Neural progenitor cell (in vitro differentiated cells): ENCODE results near the gene RGL4. TPM values are rescaled to one million over a fixed set of nuclear protein-coding genes. Genes with fewer than 3 reads are reported as not detected.

Experiments used
- DNase-seq: peaks from one replicate; pipeline ENCODE4 v3.0.0-alpha.2; 2016; ENCODE audit warnings: low spot score
- H2AFZ ChIP-seq: fragments of 200-600 bp; sonication (generic); replicated peaks from 2 replicates; pipeline ENCODE4 v1.6.1; 2016; ENCODE audit warnings: antibody characterized with exemption
- H3F3A ChIP-seq: fragments of 200-600 bp; sonication (generic); 2 replicates; pipeline ENCODE4 v1.6.1; 2016; ENCODE audit warnings: antibody characterized with exemption, low read depth
- H3K27ac ChIP-seq: fragments of 200-600 bp; sonication (generic); 2 replicates; pipeline ENCODE4 v1.5.1; 2016; ENCODE audit warnings: mild to moderate bottlenecking
- H3K27me3 ChIP-seq: fragments of 200-600 bp; sonication (generic); 2 replicates; pipeline ENCODE4 v1.6.1; 2016; ENCODE audit warnings: mild to moderate bottlenecking, moderate library complexity
- H3K36me3 ChIP-seq: fragments of 200-600 bp; sonication (generic); 2 replicates; pipeline ENCODE4 v1.5.1; 2016
- H3K4me1 ChIP-seq: fragments of 200-600 bp; sonication (generic); 2 replicates; pipeline ENCODE4 v1.6.1; 2016; ENCODE audit warnings: mixed run types
- H3K4me2 ChIP-seq: fragments of 200-600 bp; sonication (generic); 2 replicates; pipeline ENCODE4 v1.6.1; 2016
- H3K4me3 ChIP-seq: fragments of 200-600 bp; sonication (generic); 2 replicates; pipeline ENCODE4 v1.5.1; 2016
- H3K79me2 ChIP-seq: fragments of 200-600 bp; sonication (generic); 2 replicates; pipeline ENCODE4 v1.6.1; 2016; ENCODE audit warnings: low read depth
- H3K9ac ChIP-seq: fragments of 200-600 bp; sonication (generic); 2 replicates; pipeline ENCODE4 v1.6.1; 2016
- H3K9me3 ChIP-seq: fragments of 200-600 bp; sonication (generic); 2 replicates; pipeline ENCODE4 v1.5.1; 2016; ENCODE audit warnings: low read depth
- H4K20me1 ChIP-seq: fragments of 200-600 bp; sonication (generic); 2 replicates; pipeline ENCODE4 v1.6.1; 2016; ENCODE audit warnings: low read depth
- H3K27ac Mint-ChIP-seq: 3 replicates; pipeline ENCODE4 v1.8.0; 2021; ENCODE audit warnings: mixed read lengths
- H3K27me3 Mint-ChIP-seq: 2 replicates; pipeline ENCODE4 v1.8.0; 2022; ENCODE audit warnings: low read depth, mild to moderate bottlenecking, inconsistent platforms, moderate library complexity, mixed read lengths; ENCODE audit not compliant: insufficient read depth
- H3K36me3 Mint-ChIP-seq: 3 replicates; pipeline ENCODE4 v1.8.0; 2021; ENCODE audit warnings: mixed read lengths
- H3K4me1 Mint-ChIP-seq: 3 replicates; pipeline ENCODE4 v1.8.0; 2021; ENCODE audit warnings: mixed read lengths
- H3K4me3 Mint-ChIP-seq: 3 replicates; pipeline ENCODE4 v1.8.0; 2021; ENCODE audit warnings: mild to moderate bottlenecking, moderate library complexity, mixed read lengths
- H3K9me3 Mint-ChIP-seq: 3 replicates; pipeline ENCODE4 v1.8.0; 2020; ENCODE audit warnings: mixed read lengths
- EZH2 ChIP-seq: fragments of 200-600 bp; sonication (generic); IDR thresholded peaks from 2 replicates; pipeline ENCODE4 v1.6.1; 2017; ENCODE audit warnings: antibody characterized with exemption, mild to moderate bottlenecking, moderate library complexity
- EZH2phosphoT487 ChIP-seq: fragments of 200-600 bp; sonication (generic); IDR thresholded peaks from 2 replicates; pipeline ENCODE4 v1.6.1; 2017; ENCODE audit warnings: antibody characterized with exemption
- total RNA-seq: library from RNA; depleted of rRNA; stranded (reverse); fragments of >200 nt; gene quantifications from 2 replicates; pipeline ENCODE4 v1.2.3, GENCODE V29; 2015; ENCODE audit warnings: low replicate concordance
- TF ChIP-seq, protein P1 (sequence below): fragments of 200-600 bp; sonication (generic); IDR thresholded peaks from 2 replicates; pipeline ENCODE4 v1.5.1; 2017; ENCODE audit warnings: antibody characterized with exemption, mild to moderate bottlenecking

RGL4 gene
- total RNA-seq, 1 donor from 2014 or later: not detected

DNA sequence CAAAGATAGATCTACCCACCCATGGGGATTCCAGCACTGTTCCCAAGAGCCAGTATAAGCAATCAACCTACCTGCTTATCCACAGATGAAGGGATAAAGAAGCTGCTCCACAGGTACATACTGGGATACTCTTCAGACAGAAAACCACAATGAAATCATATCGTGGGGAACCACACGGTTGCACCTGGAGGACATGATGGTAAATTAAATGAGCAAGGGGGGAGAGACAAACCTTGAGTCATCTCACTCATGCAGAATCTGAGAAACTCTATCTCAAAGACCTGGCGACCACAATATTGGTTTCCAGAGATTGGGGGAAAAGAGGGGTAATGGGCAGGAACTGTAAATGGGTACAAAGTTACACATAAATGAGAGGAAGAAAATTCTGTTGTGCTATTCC lies 14.5 kb downstream of the RGL4 start:
- Histone ChIP-seq H3K9ac (no peak overlapping the region), H3K36me3 (no peaks in the 10 kb centered on the region), H3K4me3 (no peak overlapping the region), H3K4me2 (no peak overlapping the region), H3K27me3 (no peaks in the 10 kb centered on the region), H3F3A (no peaks in the 10 kb centered on the region), H4K20me1 (peaks cover 41% of the 10 kb centered on the region), H3K9me3 (no peaks in the 10 kb centered on the region), H3K79me2 (peaks cover 22% of the 10 kb centered on the region), H3K4me1 (no peaks in the 10 kb centered on the region), H3K27ac (no peak overlapping the region), H2AFZ (no peak overlapping the region)
- H3K4me1 Mint-ChIP-seq: no peaks in the 10 kb centered on the region
- no peak overlapping the region for H3K4me3 Mint-ChIP-seq
- no peak overlapping the region for H3K27ac Mint-ChIP-seq
- no peaks in the 10 kb centered on the region for H3K27me3 Mint-ChIP-seq
- TF ChIP-seq EZH2 (no peak), EZH2phosphoT487 (no peak)
- TF ChIP-seq, protein P1, sequence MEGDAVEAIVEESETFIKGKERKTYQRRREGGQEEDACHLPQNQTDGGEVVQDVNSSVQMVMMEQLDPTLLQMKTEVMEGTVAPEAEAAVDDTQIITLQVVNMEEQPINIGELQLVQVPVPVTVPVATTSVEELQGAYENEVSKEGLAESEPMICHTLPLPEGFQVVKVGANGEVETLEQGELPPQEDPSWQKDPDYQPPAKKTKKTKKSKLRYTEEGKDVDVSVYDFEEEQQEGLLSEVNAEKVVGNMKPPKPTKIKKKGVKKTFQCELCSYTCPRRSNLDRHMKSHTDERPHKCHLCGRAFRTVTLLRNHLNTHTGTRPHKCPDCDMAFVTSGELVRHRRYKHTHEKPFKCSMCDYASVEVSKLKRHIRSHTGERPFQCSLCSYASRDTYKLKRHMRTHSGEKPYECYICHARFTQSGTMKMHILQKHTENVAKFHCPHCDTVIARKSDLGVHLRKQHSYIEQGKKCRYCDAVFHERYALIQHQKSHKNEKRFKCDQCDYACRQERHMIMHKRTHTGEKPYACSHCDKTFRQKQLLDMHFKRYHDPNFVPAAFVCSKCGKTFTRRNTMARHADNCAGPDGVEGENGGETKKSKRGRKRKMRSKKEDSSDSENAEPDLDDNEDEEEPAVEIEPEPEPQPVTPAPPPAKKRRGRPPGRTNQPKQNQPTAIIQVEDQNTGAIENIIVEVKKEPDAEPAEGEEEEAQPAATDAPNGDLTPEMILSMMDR: no peak
- no peaks in the 10 kb centered on the region for H3K9me3 Mint-ChIP-seq
- peaks cover 64% of the 10 kb centered on the region for H3K36me3 Mint-ChIP-seq
- DNase-seq: no peak

DNA sequence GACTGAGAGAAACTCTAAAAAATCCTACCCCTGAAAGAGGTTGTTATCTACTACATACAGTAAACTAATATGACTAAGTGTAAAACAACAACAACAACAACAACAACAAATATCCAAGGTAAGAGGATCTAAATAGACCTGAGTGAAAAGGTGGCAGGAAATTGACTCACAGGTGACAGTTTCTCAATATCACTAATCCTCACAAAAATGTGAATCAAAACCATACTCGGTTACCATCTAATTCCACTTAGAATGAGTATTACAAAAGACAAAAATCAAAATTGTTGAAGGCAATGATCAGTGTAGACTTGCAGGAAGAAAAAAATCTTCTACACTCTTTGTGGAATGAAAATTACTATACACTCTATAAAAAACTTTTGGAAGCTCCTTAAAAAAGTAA lies 17.5 kb downstream of the RGL4 start:
- Histone ChIP-seq H3K27ac (no peak overlapping the region), H3K27me3 (no peaks in the 10 kb centered on the region), H3K4me1 (no peaks in the 10 kb centered on the region), H3K36me3 (no peaks in the 10 kb centered on the region), H3K9me3 (no peaks in the 10 kb centered on the region), H4K20me1 (peaks cover 18% of the 10 kb centered on the region), H2AFZ (no peak overlapping the region), H3K79me2 (peaks cover 3% of the 10 kb centered on the region), H3K4me2 (no peak overlapping the region), H3F3A (no peaks in the 10 kb centered on the region), H3K9ac (no peak overlapping the region), H3K4me3 (no peak overlapping the region)
- Mint-ChIP-seq H3K4me3 (no peak overlapping the region), H3K9me3 (no peaks in the 10 kb centered on the region), H3K36me3 (peaks cover 54% of the 10 kb centered on the region), H3K27me3 (no peaks in the 10 kb centered on the region), H3K4me1 (no peaks in the 10 kb centered on the region), H3K27ac (no peak overlapping the region)
- DNase-seq: no peak
- TF ChIP-seq EZH2phosphoT487: no peak
- no peak for TF ChIP-seq EZH2
- TF ChIP-seq, protein P1: no peak

DNA sequence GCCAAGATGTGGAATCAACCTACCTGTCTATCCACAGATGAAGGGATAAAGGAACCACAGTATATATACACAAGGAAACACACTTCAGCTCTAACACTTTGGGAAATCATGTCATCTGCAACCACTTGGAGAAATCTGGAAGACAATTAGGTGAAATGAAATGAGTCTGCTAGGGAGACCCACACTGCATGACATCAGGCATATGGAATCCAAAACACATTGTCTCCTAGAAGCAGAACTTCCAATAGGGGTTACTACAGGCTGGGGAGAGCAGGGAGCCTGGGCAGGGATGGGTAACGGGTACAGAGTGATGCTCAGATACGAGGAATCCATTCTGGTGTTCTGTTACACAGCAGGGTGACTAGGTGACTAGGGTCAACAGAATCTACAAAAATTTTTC lies 18.3 kb downstream of the RGL4 start:
- H3K4me1 ChIP-seq: no peaks in the 10 kb centered on the region
- no peaks in the 10 kb centered on the region for H3K27me3 ChIP-seq
- no peak overlapping the region for H3K27ac ChIP-seq
- Mint-ChIP-seq H3K27ac (no peak overlapping the region), H3K27me3 (no peaks in the 10 kb centered on the region), H3K9me3 (no peaks in the 10 kb centered on the region), H3K4me1 (no peaks in the 10 kb centered on the region), H3K4me3 (no peak overlapping the region), H3K36me3 (peaks cover 55% of the 10 kb centered on the region)
- no peak for TF ChIP-seq EZH2
- no peak for TF ChIP-seq EZH2phosphoT487
- no peaks in the 10 kb centered on the region for H3K36me3 ChIP-seq
- H2AFZ ChIP-seq: no peak overlapping the region
- H3F3A ChIP-seq: no peaks in the 10 kb centered on the region
- no peak overlapping the region for H3K4me2 ChIP-seq
- no peaks in the 10 kb centered on the region for H3K9me3 ChIP-seq
- no peak overlapping the region for H3K9ac ChIP-seq
- H4K20me1 ChIP-seq: peaks cover 10% of the 10 kb centered on the region
- DNase-seq: no peak
- no peak overlapping the region for H3K4me3 ChIP-seq
- no peaks in the 10 kb centered on the region for H3K79me2 ChIP-seq

DNA sequence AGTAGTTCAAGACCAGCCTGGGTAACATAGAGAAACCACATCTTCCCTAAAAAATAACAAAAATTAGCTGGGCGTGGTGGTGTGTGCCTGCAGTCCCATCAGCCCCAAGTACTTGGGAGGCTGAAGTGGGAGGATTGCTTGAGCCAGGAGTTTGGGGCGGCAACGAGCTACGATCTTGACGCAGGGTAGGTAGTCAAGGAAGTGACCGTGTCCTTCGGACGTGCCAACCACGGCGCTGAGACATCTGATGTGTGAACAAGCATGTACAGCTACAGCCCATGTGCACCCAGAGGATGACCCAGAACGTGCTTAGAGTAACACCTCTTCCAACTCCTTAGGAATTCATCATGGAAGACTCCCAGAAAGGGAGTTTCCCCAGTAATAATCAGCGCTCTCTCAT lies 21.4 kb downstream of the RGL4 start:
- Mint-ChIP-seq H3K4me3 (no peak overlapping the region), H3K9me3 (no peaks in the 10 kb centered on the region), H3K27ac (no peak overlapping the region), H3K27me3 (no peaks in the 10 kb centered on the region), H3K36me3 (peaks cover 36% of the 10 kb centered on the region), H3K4me1 (peaks cover under 1% of the 10 kb centered on the region)
- Histone ChIP-seq H3K79me2 (peaks cover 17% of the 10 kb centered on the region), H3K36me3 (no peaks in the 10 kb centered on the region), H3K4me1 (no peaks in the 10 kb centered on the region), H3K27ac (no peak overlapping the region), H3K4me2 (no peak overlapping the region), H3K9ac (no peak overlapping the region), H4K20me1 (no peaks in the 10 kb centered on the region), H3K4me3 (no peak overlapping the region), H3K27me3 (no peaks in the 10 kb centered on the region), H2AFZ (no peak overlapping the region), H3K9me3 (no peaks in the 10 kb centered on the region), H3F3A (no peaks in the 10 kb centered on the region)
- TF ChIP-seq, protein P1: no peak
- TF ChIP-seq EZH2 (no peak), EZH2phosphoT487 (no peak)
- no peak for DNase-seq
